Karpas-422 (cell line): Measurements from ENCODE around the gene ASH1L. TPM values are rescaled to one million over a fixed set of nuclear protein-coding genes. Genes with fewer than 3 reads are reported as not detected.
A peak's percentile ranks its signal among the peaks of the same experiment; 100 is the strongest.

Source experiments
- DNase-seq: peaks from one replicate; pipeline ENCODE4 v3.0.0-alpha.2; 2015
- H2AFZ ChIP-seq: fragments of 200-600 bp; sonication (generic); 2 replicates; pipeline ENCODE4 v1.6.1; 2014; ENCODE audit warnings: antibody characterized with exemption, low read length, mixed read lengths
- H3K27ac ChIP-seq: fragments of 200-600 bp; sonication (generic); 2 replicates; pipeline ENCODE4 v1.5.1; 2014; ENCODE audit warnings: mild to moderate bottlenecking, low read length, moderate library complexity
- H3K27me3 ChIP-seq: fragments of 200-600 bp; sonication (generic); 2 replicates; pipeline ENCODE4 v1.6.1; 2014; ENCODE audit warnings: low read length, mixed read lengths
- H3K36me3 ChIP-seq: fragments of 200-600 bp; sonication (generic); 2 replicates; pipeline ENCODE4 v1.6.1; 2014; ENCODE audit warnings: low read length, mixed read lengths; ENCODE audit not compliant: insufficient read depth
- H3K4me1 ChIP-seq: fragments of 200-600 bp; sonication (generic); 2 replicates; pipeline ENCODE4 v1.6.1; 2014; ENCODE audit warnings: mild to moderate bottlenecking, low read length, mixed read lengths
- H3K4me2 ChIP-seq: fragments of 200-600 bp; sonication (generic); 2 replicates; pipeline ENCODE4 v1.6.1; 2014; ENCODE audit warnings: low read length, low read depth, mild to moderate bottlenecking; ENCODE audit not compliant: poor library complexity, severe bottlenecking
- H3K4me3 ChIP-seq: fragments of 200-600 bp; sonication (generic); 2 replicates; pipeline ENCODE4 v1.5.1; 2014; ENCODE audit warnings: mild to moderate bottlenecking, antibody characterized with exemption, low read length, mixed read lengths
- H3K79me2 ChIP-seq: fragments of 200-600 bp; sonication (generic); 2 replicates; pipeline ENCODE4 v1.6.1; 2014; ENCODE audit warnings: mild to moderate bottlenecking, low read length, mixed read lengths
- H3K9ac ChIP-seq: fragments of 200-600 bp; sonication (generic); 2 replicates; pipeline ENCODE4 v1.6.0; 2014; ENCODE audit warnings: low read length
- H3K9me2 ChIP-seq: fragments of 200-600 bp; sonication (generic), shearing (Covaris generic); replicated peaks from 2 replicates; pipeline ENCODE4 v1.6.0; 2014; ENCODE audit warnings: mild to moderate bottlenecking, low read length, moderate library complexity; ENCODE audit not compliant: insufficient read depth
- H3K9me3 ChIP-seq: fragments of 300-700, 200-600 bp; sonication (generic); 2 replicates; pipeline ENCODE4 v1.6.1; 2014; ENCODE audit warnings: low read length, mixed read lengths
- H4K20me1 ChIP-seq: fragments of 200-600 bp; sonication (generic); 2 replicates; pipeline ENCODE4 v1.6.1; 2014; ENCODE audit warnings: mild to moderate bottlenecking, antibody characterized with exemption, low read length, low read depth; ENCODE audit not compliant: insufficient read depth
- total RNA-seq: library from RNA; depleted of rRNA; stranded (reverse); fragments of >200 nt; shearing (Covaris generic); gene quantifications from 2 replicates; pipeline ENCODE4 v1.2.3, GENCODE V29; 2014; ENCODE audit warnings: low replicate concordance

ASH1L gene
- total RNA-seq, 1 experiment from 2014 or later, result 45.1 TPM

GRCh38 chr1:155481741-155482241, 80.8 kb downstream of the ASH1L start:
- Histone ChIP-seq H3K79me2 (peaks cover 85% of the 10 kb centered on the region), H3K27me3 (no peaks in the 10 kb centered on the region), H3K9me2 (no peaks in the 10 kb centered on the region)

GRCh38 chr1:155479205-155479604, 83.4 kb downstream of the ASH1L start:
- H3K27me3 ChIP-seq, result no peaks in the 10 kb centered on the region
- peaks cover 44% of the 10 kb centered on the region; the same call in 1 of the 2 replicates for H3K36me3 ChIP-seq
- peak overlapping the region; percentile 32 for H3K27ac ChIP-seq
- H3K4me3 ChIP-seq, result no peak overlapping the region
- H3K9me2 ChIP-seq, result no peaks in the 10 kb centered on the region
- H2AFZ ChIP-seq, result no peak overlapping the region
- no peaks in the 10 kb centered on the region for H4K20me1 ChIP-seq
- DNase-seq, result peak; percentile 71
- peak overlapping the region; percentile 13 for H3K4me2 ChIP-seq
- H3K79me2 ChIP-seq, result peaks cover 84% of the 10 kb centered on the region
- H3K9ac ChIP-seq, result no peak overlapping the region
- peaks cover 32% of the 10 kb centered on the region for H3K4me1 ChIP-seq
- no peaks in the 10 kb centered on the region for H3K9me3 ChIP-seq

More at GRCh38 chr1:155481741-155482241, 80.8 kb downstream of the ASH1L start:
- H3K36me3 ChIP-seq, result peaks cover 32% of the 10 kb centered on the region; the same call in 1 of the 2 replicates
- DNase-seq, result no peak
- no peak overlapping the region for H3K9ac ChIP-seq
- no peaks in the 10 kb centered on the region for H3K9me3 ChIP-seq
- no peak overlapping the region for H3K4me2 ChIP-seq
- H2AFZ ChIP-seq, result no peak overlapping the region
- H4K20me1 ChIP-seq, result no peaks in the 10 kb centered on the region
- H3K4me3 ChIP-seq, result no peak overlapping the region
- H3K27ac ChIP-seq, result no peak overlapping the region
- peaks cover 44% of the 10 kb centered on the region for H3K4me1 ChIP-seq

- no peak overlapping the region for H3K4me2 ChIP-seq
- H3K4me1 ChIP-seq, result peaks cover 32% of the 10 kb centered on the region
- H3K79me2 ChIP-seq, result peaks cover 85% of the 10 kb centered on the region
- H4K20me1 ChIP-seq, result no peaks in the 10 kb centered on the region
- H3K27me3 ChIP-seq, result no peaks in the 10 kb centered on the region
- H3K4me3 ChIP-seq, result no peak overlapping the region
- H3K9me2 ChIP-seq, result no peaks in the 10 kb centered on the region
- H3K9ac ChIP-seq, result no peak overlapping the region
- peaks cover 45% of the 10 kb centered on the region; the same call in 1 of the 2 replicates for H3K36me3 ChIP-seq
- no peak overlapping the region for H3K27ac ChIP-seq
- H2AFZ ChIP-seq, result no peak overlapping the region
- no peaks in the 10 kb centered on the region for H3K9me3 ChIP-seq
- no peak for DNase-seq
These were observed 84.2 kb downstream of the ASH1L start for GRCh38 chr1:155478270-155478852.

GRCh38 chr1:155474146-155474545, 88.5 kb downstream of the ASH1L start:
- Histone ChIP-seq H3K36me3 (peaks cover 41% of the 10 kb centered on the region), H4K20me1 (no peaks in the 10 kb centered on the region), H3K79me2 (peaks cover 84% of the 10 kb centered on the region), H3K4me1 (peaks cover 2% of the 10 kb centered on the region), H3K9me2 (no peaks in the 10 kb centered on the region), H3K9ac (no peak overlapping the region), H3K9me3 (peaks cover 8% of the 10 kb centered on the region; the same call in 1 of the 2 replicates), H2AFZ (no peak overlapping the region), H3K4me2 (no peak overlapping the region), H3K4me3 (no peak overlapping the region), H3K27ac (no peak overlapping the region), H3K27me3 (no peaks in the 10 kb centered on the region)
- DNase-seq, result no peak

GRCh38 chr1:155473151-155473821, 89.3 kb downstream of the ASH1L start:
- peaks cover 8% of the 10 kb centered on the region; the same call in 1 of the 2 replicates for H3K9me3 ChIP-seq
- peaks cover 83% of the 10 kb centered on the region for H3K79me2 ChIP-seq
- no peak for DNase-seq
- no peak overlapping the region for H3K9ac ChIP-seq
- H2AFZ ChIP-seq, result no peak overlapping the region
- H3K4me1 ChIP-seq, result peaks cover 6% of the 10 kb centered on the region; the same call in 1 of the 2 replicates
- no peaks in the 10 kb centered on the region for H3K9me2 ChIP-seq
- peaks cover 41% of the 10 kb centered on the region for H3K36me3 ChIP-seq
- H4K20me1 ChIP-seq, result no peaks in the 10 kb centered on the region
- no peaks in the 10 kb centered on the region for H3K27me3 ChIP-seq
- H3K4me2 ChIP-seq, result no peak overlapping the region
- no peak overlapping the region for H3K27ac ChIP-seq
- no peak overlapping the region for H3K4me3 ChIP-seq

- Histone ChIP-seq H3K27ac (no peak overlapping the region), H3K4me2 (no peak overlapping the region), H3K9me3 (peaks cover 8% of the 10 kb centered on the region; the same call in 1 of the 2 replicates), H2AFZ (no peak overlapping the region), H3K27me3 (no peaks in the 10 kb centered on the region), H3K36me3 (peaks cover 41% of the 10 kb centered on the region), H3K9ac (no peak overlapping the region), H3K9me2 (no peaks in the 10 kb centered on the region), H3K79me2 (peaks cover 85% of the 10 kb centered on the region), H3K4me1 (peaks cover 13% of the 10 kb centered on the region; the same call in 1 of the 2 replicates), H3K4me3 (no peak overlapping the region), H4K20me1 (no peaks in the 10 kb centered on the region)
- DNase-seq, result no peak
These were observed 90.0 kb downstream of the ASH1L start for GRCh38 chr1:155472491-155473083.

GRCh38 chr1:155471891-155472290, 90.7 kb downstream of the ASH1L start:
- peaks cover 89% of the 10 kb centered on the region for H3K79me2 ChIP-seq
- no peak overlapping the region for H3K27ac ChIP-seq
- H3K4me2 ChIP-seq, result no peak overlapping the region
- peaks cover 20% of the 10 kb centered on the region for H3K4me1 ChIP-seq
- no peaks in the 10 kb centered on the region for H3K9me2 ChIP-seq
- H3K9ac ChIP-seq, result no peak overlapping the region
- H3K9me3 ChIP-seq, result peaks cover 8% of the 10 kb centered on the region; the same call in 1 of the 2 replicates
- H2AFZ ChIP-seq, result no peak overlapping the region
- peaks cover 38% of the 10 kb centered on the region for H3K36me3 ChIP-seq
- no peaks in the 10 kb centered on the region for H3K27me3 ChIP-seq
- no peak for DNase-seq
- H4K20me1 ChIP-seq, result no peaks in the 10 kb centered on the region
- no peak overlapping the region for H3K4me3 ChIP-seq

- Histone ChIP-seq H3K9me3 (peaks cover 8% of the 10 kb centered on the region; the same call in 1 of the 2 replicates), H3K36me3 (peaks cover 36% of the 10 kb centered on the region), H3K79me2 (peaks cover 94% of the 10 kb centered on the region), H3K9ac (no peak overlapping the region), H3K4me2 (no peak overlapping the region), H3K27ac (no peak overlapping the region), H3K4me1 (peaks cover 21% of the 10 kb centered on the region), H3K27me3 (no peaks in the 10 kb centered on the region), H2AFZ (no peak overlapping the region), H4K20me1 (no peaks in the 10 kb centered on the region), H3K4me3 (no peak overlapping the region), H3K9me2 (no peaks in the 10 kb centered on the region)
- DNase-seq, result no peak
These were observed 91.6 kb downstream of the ASH1L start for GRCh38 chr1:155471026-155471425.
